Spinal cord (tissue), 10 donors: ENCODE results near the gene SERPINF2. TPM values are rescaled to one million over a fixed set of nuclear protein-coding genes. Genes with fewer than 3 reads are reported as not detected.

Source experiments
- DNase-seq, 6 donors: peaks; one replicate each; pipeline versions ENCODE4 v3.0.0 to v3.0.0-alpha.2; 2013 to 2015; ENCODE audit warnings: low spot score in 6 of 6, low read depth in 4 of 6
- H3K27ac ChIP-seq: one replicate; pipeline ENCODE4 v1.5.1; 2013; ENCODE audit warnings: low read depth, low read length, control low read depth
- H3K27me3 ChIP-seq: one replicate; pipeline ENCODE4 v1.6.1; 2013; ENCODE audit warnings: low read length; ENCODE audit not compliant: control insufficient read depth, insufficient read depth
- H3K36me3 ChIP-seq: one replicate; pipeline ENCODE4 v1.6.1; 2013; ENCODE audit warnings: low read length; ENCODE audit not compliant: control insufficient read depth, insufficient read depth
- H3K4me1 ChIP-seq: one replicate; pipeline ENCODE4 v1.6.1; 2013; ENCODE audit warnings: low read length; ENCODE audit not compliant: control insufficient read depth, insufficient read depth
- H3K4me3 ChIP-seq: one replicate; pipeline ENCODE4 v1.5.1; 2013; ENCODE audit warnings: low read depth, low read length, control low read depth
- H3K9me3 ChIP-seq: one replicate; pipeline ENCODE4 v1.6.1; 2013; ENCODE audit warnings: low read length; ENCODE audit not compliant: control insufficient read depth, insufficient read depth
- WGBS: methylation state at CpG from one replicate; pipeline ENCODE4 v1.1.5; 2013; ENCODE audit warnings: missing lambda C conversion rate; ENCODE audit not compliant: insufficient coverage; 5-methylcytosine and 5-hydroxymethylcytosine counted together
- polyA plus RNA-seq, 2 donors: library from polyadenylated mRNA; unstranded; fragments of 120-200 nt; gene quantifications; one replicate each; pipeline ENCODE4 v1.2.1, GENCODE V29; 2013; ENCODE audit not compliant: insufficient read length in 2 of 2
- total RNA-seq, 2 donors: library from RNA; depleted of rRNA in 1 of 2; stranded (reverse); fragments of 120-200 nt in 1 of 2; fragments of >200 nt in 1 of 2; gene quantifications; one replicate each; pipeline versions ENCODE4 v1.2.3 to v1.2.4, GENCODE V29; 2013 to 2014
- donor health status: healthy.

The SERPINF2 gene
- total and polyA plus RNA-seq, 4 donors: 1.2 to 2.1 (median 1.9) TPM; not detected in 1

DNA sequence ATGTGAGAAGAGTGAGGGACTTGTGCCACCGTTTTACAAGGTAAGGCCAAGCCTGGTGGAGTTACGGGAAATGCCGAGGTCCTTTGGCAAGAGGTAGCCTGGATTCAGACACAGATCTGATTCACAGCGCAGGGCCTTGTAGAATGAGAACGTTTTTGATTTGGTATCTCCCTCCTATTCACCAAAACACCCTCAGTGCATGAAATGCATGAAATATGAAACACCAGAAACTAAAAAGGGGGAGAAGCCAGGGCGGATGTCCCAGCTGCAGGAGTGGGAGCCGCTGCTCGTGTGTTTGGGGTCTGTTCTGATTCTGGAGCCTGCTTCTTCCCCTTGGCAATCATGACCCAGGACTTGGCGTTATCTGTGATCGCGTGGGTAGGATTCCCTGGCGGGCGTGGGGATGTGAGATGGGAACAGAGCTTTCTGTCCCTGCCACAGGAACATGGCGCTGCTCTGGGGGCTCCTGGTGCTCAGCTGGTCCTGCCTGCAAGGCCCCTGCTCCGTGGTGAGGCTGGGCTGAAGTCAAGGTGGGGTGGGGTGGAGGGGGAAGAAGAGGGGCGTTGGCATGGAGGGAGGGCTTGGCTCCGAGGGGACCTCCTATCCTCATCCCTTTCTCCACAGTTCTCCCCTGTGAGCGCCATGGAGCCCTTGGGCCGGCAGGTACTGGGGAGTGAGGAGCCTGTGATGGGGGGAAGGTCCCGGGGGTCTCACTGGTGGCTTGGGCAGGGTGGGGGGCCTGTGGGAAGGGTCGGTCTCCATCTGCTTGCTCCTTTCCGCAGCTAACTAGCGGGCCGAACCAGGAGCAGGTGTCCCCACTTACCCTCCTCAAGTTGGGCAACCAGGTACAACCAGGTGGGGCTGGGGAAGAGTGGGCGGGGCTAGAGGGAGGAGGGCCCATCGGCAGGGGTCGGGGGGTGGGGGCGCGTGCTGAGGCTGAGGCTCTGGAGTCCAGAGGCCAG lies 2.2 kb downstream of the SERPINF2 start:
- H3K36me3 ChIP-seq: peaks cover 4% of the 10 kb centered on the region
- no peak for DNase-seq
- H3K4me3 ChIP-seq: no peak overlapping the region
- H3K27me3 ChIP-seq: no peaks in the 10 kb centered on the region
- H3K27ac ChIP-seq: no peak overlapping the region
- 87% methylated on average over 13 of the region's 29 CpGs for WGBS
- no peaks in the 10 kb centered on the region for H3K9me3 ChIP-seq
- no peaks in the 10 kb centered on the region for H3K4me1 ChIP-seq

DNA sequence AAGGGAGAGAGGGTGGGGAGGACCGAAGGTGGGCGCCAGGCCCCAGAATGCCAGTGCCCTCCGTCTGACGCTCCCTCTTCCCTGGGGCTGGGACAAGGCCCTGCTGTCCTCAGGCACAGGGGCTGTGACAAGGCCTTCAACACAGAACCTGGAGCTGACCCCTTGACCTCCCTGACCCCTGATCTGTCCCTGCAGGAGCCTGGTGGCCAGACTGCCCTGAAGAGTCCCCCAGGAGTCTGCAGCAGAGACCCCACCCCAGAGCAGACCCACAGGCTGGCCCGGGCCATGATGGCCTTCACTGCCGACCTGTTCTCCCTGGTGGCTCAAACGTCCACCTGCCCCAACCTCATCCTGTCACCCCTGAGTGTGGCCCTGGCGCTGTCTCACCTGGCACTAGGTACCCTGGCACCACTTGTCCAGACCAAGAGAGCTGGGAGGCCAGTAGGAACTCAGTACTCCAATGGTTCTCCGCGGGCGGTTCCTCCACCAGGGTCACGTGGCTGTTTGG lies 2.9 kb downstream of the SERPINF2 start:
- Histone ChIP-seq H3K27me3 (no peaks in the 10 kb centered on the region), H3K4me1 (no peaks in the 10 kb centered on the region), H3K9me3 (no peaks in the 10 kb centered on the region), H3K4me3 (no peak overlapping the region), H3K36me3 (peaks cover 4% of the 10 kb centered on the region), H3K27ac (no peak overlapping the region)
- DNase-seq: no peak
- 92% methylated on average over 12 of the region's 12 CpGs for WGBS

DNA sequence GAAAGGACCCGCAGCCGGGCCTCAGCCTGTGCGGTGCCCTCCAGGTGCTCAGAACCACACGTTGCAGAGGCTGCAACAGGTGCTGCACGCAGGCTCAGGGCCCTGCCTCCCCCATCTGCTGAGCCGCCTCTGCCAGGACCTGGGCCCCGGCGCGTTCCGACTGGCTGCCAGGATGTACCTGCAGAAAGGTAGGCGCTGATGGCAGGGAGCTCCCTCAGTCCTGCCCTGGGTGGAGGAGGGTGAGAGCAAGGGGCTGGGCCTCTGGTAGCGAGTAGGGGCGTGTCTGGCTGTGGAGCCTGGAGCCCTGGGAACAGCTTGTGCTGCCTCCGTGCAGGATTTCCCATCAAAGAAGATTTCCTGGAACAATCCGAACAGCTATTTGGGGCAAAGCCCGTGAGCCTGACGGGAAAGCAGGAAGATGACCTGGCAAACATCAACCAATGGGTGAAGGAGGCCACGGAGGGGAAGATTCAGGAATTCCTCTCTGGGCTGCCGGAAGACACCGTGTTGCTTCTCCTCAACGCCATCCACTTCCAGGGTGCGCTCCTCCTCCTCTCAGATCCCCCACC lies 4.4 kb downstream of the SERPINF2 start:
- Histone ChIP-seq H3K4me1 (no peaks in the 10 kb centered on the region), H3K4me3 (no peak overlapping the region), H3K36me3 (peaks cover 4% of the 10 kb centered on the region), H3K9me3 (no peaks in the 10 kb centered on the region), H3K27me3 (no peaks in the 10 kb centered on the region), H3K27ac (no peak overlapping the region)
- 89% methylated on average over 22 of the region's 22 CpGs for WGBS
- DNase-seq: no peak

DNA sequence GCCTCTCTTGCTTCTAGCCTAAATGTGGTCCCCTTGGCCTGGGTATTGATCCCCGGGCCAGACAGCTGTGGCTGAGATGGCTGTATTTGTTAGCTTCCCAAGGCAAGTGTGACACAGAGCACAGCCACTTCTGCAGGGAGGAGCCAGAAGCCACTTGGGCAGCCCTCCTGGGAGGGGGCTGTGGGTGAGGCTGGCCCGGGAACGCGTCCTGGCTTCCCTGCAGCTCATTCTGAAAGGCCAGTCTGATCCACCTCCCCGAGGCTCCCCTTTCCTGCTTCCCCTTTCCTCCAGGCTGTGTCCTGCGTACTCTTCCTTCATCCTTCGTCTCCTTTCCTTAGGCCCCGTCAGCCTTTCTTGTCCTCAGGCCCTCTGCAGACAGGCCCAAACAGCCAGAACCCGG lies 8.0 kb downstream of the SERPINF2 start:
- H3K27ac ChIP-seq: no peak overlapping the region
- H3K9me3 ChIP-seq: no peaks in the 10 kb centered on the region
- no peak overlapping the region for H3K4me3 ChIP-seq
- WGBS: 72% methylated on average over 9 of the region's 9 CpGs
- H3K4me1 ChIP-seq: peaks cover 16% of the 10 kb centered on the region
- H3K27me3 ChIP-seq: no peaks in the 10 kb centered on the region
- no peak for DNase-seq
- peaks cover 4% of the 10 kb centered on the region for H3K36me3 ChIP-seq

DNA sequence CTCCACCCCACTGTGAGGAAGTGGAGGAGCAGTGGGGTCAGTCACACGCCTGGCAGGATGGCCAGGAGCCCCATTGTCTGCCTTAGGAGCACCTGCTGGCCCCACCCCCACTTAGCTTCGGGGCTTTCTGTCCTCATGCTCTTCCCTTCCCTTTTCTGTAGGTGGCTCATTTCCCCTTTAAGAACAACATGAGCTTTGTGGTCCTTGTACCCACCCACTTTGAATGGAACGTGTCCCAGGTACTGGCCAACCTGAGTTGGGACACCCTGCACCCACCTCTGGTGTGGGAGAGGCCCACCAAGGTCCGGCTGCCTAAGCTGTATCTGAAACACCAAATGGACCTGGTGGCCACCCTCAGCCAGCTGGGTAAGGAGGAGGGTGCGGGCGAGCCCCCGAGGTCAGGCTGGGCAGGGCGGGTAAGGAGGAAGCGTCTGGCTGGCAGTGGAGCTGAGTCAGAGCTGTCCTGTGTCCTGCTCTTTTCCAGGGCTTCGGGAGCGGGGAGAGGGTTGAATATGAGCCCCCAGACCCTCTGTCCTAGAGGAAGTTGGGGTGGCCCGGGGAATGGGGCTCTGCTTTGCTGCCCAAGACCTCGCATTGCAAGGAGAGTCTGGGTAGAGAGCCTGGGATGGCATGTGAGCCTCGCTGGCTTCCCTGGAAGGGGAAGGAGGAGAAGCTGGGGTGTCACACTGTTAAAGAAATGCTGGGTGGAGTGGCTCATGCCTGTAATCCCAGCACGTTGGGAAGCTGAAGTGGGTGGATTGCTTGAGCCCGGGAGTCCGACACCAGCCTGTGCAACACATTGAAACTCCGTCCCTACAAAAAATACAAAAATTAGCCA lies 10.0 kb downstream of the SERPINF2 start:
- Histone ChIP-seq H3K27me3 (no peaks in the 10 kb centered on the region), H3K9me3 (no peaks in the 10 kb centered on the region), H3K4me3 (no peak overlapping the region), H3K36me3 (peaks cover 4% of the 10 kb centered on the region), H3K4me1 (peaks cover 21% of the 10 kb centered on the region), H3K27ac (no peak overlapping the region)
- DNase-seq: no peak
- WGBS: 59% methylated on average over 12 of the region's 18 CpGs

DNA sequence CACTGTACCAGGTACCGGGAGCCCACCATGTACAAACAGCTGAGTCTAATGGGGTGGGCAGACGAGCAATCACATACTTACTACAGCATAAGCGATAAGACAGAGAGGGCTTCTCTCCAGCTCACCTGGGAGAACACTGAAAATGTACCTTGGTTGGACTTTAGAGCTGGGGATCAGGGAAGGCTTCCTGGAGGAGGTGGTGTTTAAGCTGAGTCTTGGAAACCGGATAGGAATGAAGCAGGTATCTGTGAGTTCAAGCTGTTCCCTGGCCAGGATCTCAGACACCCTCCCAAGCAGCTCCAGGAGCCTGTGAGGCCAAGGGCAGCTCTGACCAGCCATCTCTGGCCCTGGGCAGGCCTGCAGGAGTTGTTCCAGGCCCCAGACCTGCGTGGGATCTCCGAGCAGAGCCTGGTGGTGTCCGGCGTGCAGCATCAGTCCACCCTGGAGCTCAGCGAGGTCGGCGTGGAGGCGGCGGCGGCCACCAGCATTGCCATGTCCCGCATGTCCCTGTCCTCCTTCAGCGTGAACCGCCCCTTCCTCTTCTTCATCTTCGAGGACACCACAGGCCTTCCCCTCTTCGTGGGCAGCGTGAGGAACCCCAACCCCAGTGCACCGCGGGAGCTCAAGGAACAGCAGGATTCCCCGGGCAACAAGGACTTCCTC lies 11.2 kb downstream of the SERPINF2 start:
- no peak for DNase-seq
- H3K36me3 ChIP-seq: no peaks in the 10 kb centered on the region
- H3K4me1 ChIP-seq: peaks cover 21% of the 10 kb centered on the region
- 73% methylated on average over 21 of the region's 23 CpGs for WGBS
- no peaks in the 10 kb centered on the region for H3K27me3 ChIP-seq
- no peak overlapping the region for H3K4me3 ChIP-seq
- no peak overlapping the region for H3K27ac ChIP-seq
- no peaks in the 10 kb centered on the region for H3K9me3 ChIP-seq

DNA sequence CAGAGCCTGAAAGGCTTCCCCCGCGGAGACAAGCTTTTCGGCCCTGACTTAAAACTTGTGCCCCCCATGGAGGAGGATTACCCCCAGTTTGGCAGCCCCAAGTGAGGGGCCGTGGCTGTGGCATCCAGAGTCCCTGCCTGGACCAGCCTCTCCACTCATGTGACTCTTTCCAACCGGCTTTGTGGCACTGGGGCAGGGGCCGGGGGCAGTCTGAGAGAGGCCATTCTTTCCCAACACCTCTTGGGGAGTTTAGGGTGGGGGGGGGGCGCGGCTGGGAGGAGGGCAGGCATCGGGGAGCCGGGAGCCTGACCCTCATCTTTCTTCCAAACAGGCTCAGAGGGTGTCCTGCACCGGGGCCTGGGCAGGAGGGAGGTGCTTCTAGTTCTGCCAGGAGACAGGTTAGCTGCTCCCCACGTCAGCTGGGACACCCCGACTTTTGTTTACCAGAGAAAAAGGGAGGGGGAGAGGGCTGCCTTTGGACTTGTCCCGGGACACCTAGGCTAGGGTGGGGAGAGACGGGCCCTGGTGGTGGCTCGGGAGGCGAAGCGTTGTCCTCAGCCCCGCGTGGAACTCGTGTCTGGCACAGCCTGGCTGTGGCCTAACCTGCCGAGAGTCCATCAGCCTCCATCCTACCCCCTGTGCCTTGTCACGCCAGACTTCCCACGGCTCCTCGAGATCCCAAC lies 11.9 kb downstream of the SERPINF2 start:
- H3K36me3 ChIP-seq: no peaks in the 10 kb centered on the region
- 58% methylated on average over 15 of the region's 25 CpGs for WGBS
- no peaks in the 10 kb centered on the region for H3K9me3 ChIP-seq
- H3K27ac ChIP-seq: no peak overlapping the region
- no peak for DNase-seq
- H3K4me1 ChIP-seq: peaks cover 21% of the 10 kb centered on the region
- no peak overlapping the region for H3K4me3 ChIP-seq
- no peaks in the 10 kb centered on the region for H3K27me3 ChIP-seq

DNA sequence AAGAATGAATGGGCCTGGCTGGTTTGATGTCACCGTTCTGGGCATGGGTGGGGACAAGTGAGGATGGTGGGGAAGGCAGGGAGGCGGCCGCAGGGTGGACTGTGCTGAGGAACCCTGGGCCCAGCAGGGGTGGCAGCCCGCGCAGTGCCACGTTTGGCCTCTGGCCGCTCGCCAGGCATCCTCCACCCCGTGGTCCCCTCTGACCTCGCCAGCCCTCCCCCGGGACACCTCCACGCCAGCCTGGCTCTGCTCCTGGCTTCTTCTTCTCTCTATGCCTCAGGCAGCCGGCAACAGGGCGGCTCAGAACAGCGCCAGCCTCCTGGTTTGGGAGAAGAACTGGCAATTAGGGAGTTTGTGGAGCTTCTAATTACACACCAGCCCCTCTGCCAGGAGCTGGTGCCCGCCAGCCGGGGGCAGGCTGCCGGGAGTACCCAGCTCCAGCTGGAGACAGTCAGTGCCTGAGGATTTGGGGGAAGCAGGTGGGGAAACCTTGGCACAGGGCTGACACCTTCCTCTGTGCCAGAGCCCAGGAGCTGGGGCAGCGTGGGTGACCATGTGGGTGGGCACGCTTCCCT lies 12.7 kb downstream of the SERPINF2 start:
- H3K27me3 ChIP-seq: no peaks in the 10 kb centered on the region
- H3K36me3 ChIP-seq: no peaks in the 10 kb centered on the region
- no peaks in the 10 kb centered on the region for H3K9me3 ChIP-seq
- no peak overlapping the region for H3K27ac ChIP-seq
- H3K4me3 ChIP-seq: no peak overlapping the region
- WGBS: 49% methylated on average over 15 of the region's 20 CpGs
- peak in 2 of 6 donors; percentile 78 to 89 for DNase-seq
- H3K4me1 ChIP-seq: peaks cover 21% of the 10 kb centered on the region
